GM08714 (cell line): ENCODE measurements around the gene WAPL.
A peak's percentile ranks its signal among the peaks of the same experiment; 100 is the strongest.
"Not testable (repeated sequence)": the region's sequence is repeated elsewhere in the genome, so short reads cannot be mapped to it uniquely, and the experiment has no call there.

ENCODE experiments used
- H3K4me3 ChIP-seq: fragments of 200-500 bp; sonication (Bioruptor generic); 2 replicates; pipeline ENCODE4 v1.5.1; 2014; ENCODE audit warnings: mild to moderate bottlenecking, low read length, inconsistent platforms
- ZNF274 ChIP-seq: IDR thresholded peaks from 2 replicates; pipeline ENCODE4 v1.6.1; 2012; ENCODE audit warnings: mild to moderate bottlenecking, low read depth, low read length

Gene WAPL

GRCh38 chr10:86535132-86535882 is 13.7 kb upstream of the WAPL start:
- H3K4me3 ChIP-seq, result no peak overlapping the region
- no peak for TF ChIP-seq ZNF274

- no peak for TF ChIP-seq ZNF274
- no peak overlapping the region for H3K4me3 ChIP-seq
These were observed 11.7 kb upstream of the WAPL start for GRCh38 chr10:86533328-86533727.

GRCh38 chr10:86528736-86529135 is 7.1 kb upstream of the WAPL start:
- not testable (repeated sequence) for H3K4me3 ChIP-seq

- TF ChIP-seq ZNF274, result no peak
- no peak overlapping the region for H3K4me3 ChIP-seq
These were observed 5.0 kb upstream of the WAPL start for GRCh38 chr10:86526606-86527005.

- H3K4me3 ChIP-seq, result not testable (repeated sequence)
These were observed 4.1 kb upstream of the WAPL start for GRCh38 chr10:86525713-86526112.

- no peak overlapping the region for H3K4me3 ChIP-seq
- no peak for TF ChIP-seq ZNF274
These were observed 2.8 kb upstream of the WAPL start for GRCh38 chr10:86524225-86524962.

- H3K4me3 ChIP-seq, result no peak overlapping the region; the same call in 1 of the 2 replicates
- no peak for TF ChIP-seq ZNF274
These were observed 1.8 kb upstream of the WAPL start for GRCh38 chr10:86523348-86523747.

- H3K4me3 ChIP-seq, result peak overlapping the region; percentile 77
- no peak for TF ChIP-seq ZNF274
These were observed 891 bp upstream of the WAPL start for GRCh38 chr10:86522510-86522855.

- no peak for TF ChIP-seq ZNF274
These were observed 518 bp downstream of the WAPL start for GRCh38 chr10:86520871-86521677.

GRCh38 chr10:86518781-86519180 is 2.8 kb downstream of the WAPL start:
- no peak for TF ChIP-seq ZNF274
- H3K4me3 ChIP-seq, result no peak overlapping the region

More at GRCh38 chr10:86520871-86521677, 518 bp downstream of the WAPL start:
- peak overlapping the region; percentile 77 for H3K4me3 ChIP-seq

- TF ChIP-seq ZNF274, result no peak
- H3K4me3 ChIP-seq, result no peak overlapping the region
These were observed 9.5 kb downstream of the WAPL start for GRCh38 chr10:86512137-86512536.

GRCh38 chr10:86511027-86511865 is 10.3 kb downstream of the WAPL start:
- TF ChIP-seq ZNF274, result no peak
- H3K4me3 ChIP-seq, result no peak overlapping the region

- H3K4me3 ChIP-seq, result no peak overlapping the region
- no peak for TF ChIP-seq ZNF274
These were observed 12.4 kb downstream of the WAPL start for GRCh38 chr10:86509145-86509544.

- no peak for TF ChIP-seq ZNF274
- no peak overlapping the region for H3K4me3 ChIP-seq
These were observed 13.4 kb downstream of the WAPL start for GRCh38 chr10:86508217-86508616.

- TF ChIP-seq ZNF274, result no peak
- no peak overlapping the region for H3K4me3 ChIP-seq
These were observed 15.1 kb downstream of the WAPL start for GRCh38 chr10:86506499-86506898.
